ENCODE data around the gene STX7.

Gene STX7

DNA sequence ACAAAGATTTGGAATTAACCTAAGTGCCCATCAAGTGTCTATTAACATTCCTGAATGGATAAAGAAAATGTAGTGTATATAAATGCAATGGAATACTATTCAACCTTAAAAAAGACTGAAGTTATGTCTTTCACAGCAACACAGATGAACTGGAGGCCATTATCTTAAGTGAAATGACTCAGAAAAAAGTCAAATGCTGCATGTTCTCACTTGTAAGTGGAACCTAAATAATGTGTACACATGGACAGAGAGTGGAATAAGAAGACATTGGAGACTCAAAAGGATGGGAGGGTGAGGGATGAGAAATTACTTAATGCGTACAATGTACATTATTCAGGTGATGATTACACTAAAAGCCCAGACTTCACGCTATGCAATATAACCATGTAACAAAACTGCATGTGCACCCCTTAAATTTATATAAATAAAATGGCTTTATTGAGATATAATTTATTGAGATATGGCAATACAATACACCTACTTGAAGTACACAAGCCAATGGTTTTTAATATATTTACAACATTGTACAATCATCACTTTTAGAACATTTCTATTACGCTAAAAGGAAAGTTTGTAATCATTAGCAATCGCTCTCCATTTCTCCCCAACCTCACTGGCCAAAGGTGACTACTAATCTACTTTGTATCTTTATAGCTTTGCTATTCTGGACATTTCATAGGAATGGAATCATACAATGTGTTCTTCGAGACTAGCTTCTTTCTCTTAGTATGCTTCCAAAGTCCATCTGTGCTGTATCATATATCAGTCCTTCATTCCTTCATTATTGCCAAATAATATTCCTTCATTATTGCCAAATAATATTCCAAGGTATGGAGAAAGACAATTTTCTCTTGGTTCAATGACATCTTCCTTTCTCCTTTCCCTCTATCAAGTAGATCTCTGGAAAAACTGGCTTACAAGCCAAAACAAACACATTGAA, 5.8 kb downstream of the STX7 start:
- DNase-seq (ENCODE audit: low spot score), result no peak

DNA sequence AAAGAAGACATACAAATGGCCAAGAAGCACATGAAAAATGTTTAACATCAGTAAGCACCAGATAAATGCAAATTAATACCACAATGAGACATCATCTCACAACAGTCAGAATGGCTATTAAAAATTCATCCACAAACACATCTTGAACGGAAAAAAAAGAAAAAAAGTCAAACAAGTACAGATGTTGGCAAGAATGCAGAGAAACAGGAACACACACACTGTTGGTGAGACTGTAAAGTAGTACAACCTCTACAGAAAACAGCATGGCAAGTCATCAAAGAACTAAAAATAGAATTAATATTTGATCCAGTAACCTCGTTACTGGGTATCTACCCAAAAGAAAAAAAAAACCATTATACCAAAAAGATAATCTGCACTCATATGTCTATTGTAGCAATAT, 6.5 kb downstream of the STX7 start:
- DNase-seq (ENCODE audit: low spot score), result no peak

GRCh38 chr6:132505158-132505557, 7.8 kb downstream of the STX7 start:
- DNase-seq (ENCODE audit: low spot score), result peak; percentile 35

- peak; percentile 11 for DNase-seq (ENCODE audit: low spot score)
Observed at GRCh38 chr6:132504757-132505156, 8.2 kb downstream of the STX7 start.

- DNase-seq (ENCODE audit: low spot score), result no peak
Observed at GRCh38 chr6:132499757-132500156, 13.2 kb downstream of the STX7 start.

DNA sequence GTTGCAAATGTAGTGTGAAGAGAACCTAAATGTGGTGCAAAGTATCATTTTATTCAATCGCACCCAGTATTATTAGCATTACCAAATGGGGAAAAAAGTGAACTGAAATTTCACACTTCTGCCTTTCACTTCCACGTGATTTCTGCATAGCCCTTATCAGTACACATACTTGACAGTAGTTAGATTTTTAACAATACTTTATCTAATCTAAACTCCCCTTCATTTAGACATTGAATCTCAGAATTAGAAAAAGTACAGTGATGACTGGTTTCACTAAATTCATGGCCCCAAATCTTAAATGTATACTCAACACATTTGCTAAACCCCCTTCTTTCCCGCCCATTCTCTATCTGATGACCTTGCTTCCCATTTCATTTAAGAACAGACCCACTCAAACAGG, 14.3 kb downstream of the STX7 start:
- DNase-seq (ENCODE audit: low spot score), result no peak

- no peak for DNase-seq (ENCODE audit: low spot score)
Observed at GRCh38 chr6:132496519-132497180, 16.3 kb downstream of the STX7 start.

GRCh38 chr6:132495604-132496079, 17.3 kb downstream of the STX7 start:
- no peak for DNase-seq (ENCODE audit: low spot score)

DNA sequence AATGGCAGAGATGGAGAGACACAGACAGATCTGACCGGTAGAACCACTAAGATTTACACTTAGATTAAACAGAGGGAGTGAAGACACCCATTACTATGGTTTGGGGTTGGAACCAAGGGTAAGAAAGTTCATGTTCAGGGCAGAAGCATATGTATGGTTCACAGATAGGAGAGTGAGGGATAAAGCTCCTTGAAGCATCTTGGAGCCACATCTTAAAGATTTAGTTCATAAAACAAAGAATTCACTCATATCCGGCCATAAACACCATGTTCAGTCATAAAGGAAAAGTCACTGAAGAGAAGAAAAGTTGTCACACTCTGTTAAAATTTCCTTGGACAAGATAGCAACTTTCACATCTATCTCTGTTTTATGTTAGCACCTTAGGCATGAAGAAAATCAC, 18.0 kb downstream of the STX7 start:
- DNase-seq (ENCODE audit: low spot score), result no peak

DNA sequence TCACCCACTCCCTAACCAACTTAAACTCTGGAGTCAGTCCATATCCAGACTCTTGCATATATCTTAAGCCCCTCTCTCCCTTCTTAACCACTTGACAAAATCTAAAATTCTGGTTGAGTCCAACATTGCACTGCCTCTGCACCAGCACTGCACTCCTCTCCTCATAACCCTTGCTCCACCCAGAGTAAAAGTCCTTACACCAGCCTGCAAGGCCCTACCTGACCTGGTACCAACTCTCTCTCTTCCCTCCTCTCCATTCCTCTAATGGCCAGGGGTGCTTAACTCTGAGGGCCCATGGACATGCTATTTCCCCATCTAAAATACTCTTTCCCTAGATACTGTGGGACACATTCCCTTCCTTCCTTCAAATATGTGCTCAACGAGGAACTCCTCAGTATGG, 21.0 kb downstream of the STX7 start:
- DNase-seq (ENCODE audit: low spot score), result no peak

- DNase-seq (ENCODE audit: low spot score), result peak; percentile 38
Observed at GRCh38 chr6:132491303-132491702, 21.6 kb downstream of the STX7 start.

DNA sequence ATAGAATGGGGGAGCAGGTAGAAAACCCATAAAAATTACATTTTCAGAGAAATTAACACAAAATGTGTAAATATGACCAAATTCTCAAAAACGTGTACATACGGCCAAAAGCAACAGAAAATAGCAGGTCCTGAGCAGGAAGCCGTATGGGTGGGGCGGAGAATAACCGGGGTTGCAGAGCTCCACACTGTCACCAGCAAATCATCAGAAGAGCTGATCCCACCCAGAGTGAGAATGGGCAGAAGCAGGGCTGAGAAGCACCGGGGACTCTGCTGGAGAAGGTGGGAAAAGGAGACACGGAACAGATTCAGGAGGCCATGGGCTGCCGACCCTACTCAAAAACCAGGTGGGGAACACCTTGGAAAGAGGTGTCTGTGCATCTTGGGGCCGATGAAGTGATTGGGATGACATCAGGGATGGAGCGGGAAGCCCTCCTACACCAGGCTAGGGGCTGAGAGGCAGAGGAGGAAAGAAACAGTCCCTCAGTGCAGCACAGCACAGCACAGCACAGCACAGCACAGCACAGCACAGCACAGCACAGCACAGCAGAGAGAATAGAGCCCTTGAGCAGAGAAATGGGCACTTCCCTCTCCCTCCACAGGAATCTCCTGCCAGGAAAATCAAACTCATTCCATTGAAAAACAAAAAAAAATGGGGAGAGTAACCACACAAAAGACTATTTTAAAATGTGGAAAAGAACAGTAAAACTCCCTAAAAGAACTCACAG, 22.3 kb downstream of the STX7 start:
- no peak for DNase-seq (ENCODE audit: low spot score)

DNA sequence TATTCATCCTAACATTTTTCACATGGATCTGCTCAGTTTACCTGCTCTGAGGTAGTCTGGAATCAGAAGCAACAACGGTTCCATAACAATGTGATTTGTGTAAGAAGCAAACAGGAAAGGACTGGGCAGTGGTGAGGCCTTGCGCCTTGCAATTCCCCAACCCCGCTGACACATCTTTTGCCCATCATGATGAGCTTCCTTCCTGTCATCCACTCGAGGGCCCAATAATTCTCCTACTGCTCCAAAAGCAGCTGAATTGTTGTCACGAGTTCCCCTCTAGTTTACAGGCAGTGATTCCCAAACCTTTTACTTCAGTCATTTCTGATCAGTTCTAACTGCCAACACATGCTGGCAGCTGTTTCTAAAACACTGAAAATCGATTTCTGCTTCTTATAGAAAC, 22.9 kb downstream of the STX7 start:
- DNase-seq (ENCODE audit: low spot score), result peak; percentile 45

DNA sequence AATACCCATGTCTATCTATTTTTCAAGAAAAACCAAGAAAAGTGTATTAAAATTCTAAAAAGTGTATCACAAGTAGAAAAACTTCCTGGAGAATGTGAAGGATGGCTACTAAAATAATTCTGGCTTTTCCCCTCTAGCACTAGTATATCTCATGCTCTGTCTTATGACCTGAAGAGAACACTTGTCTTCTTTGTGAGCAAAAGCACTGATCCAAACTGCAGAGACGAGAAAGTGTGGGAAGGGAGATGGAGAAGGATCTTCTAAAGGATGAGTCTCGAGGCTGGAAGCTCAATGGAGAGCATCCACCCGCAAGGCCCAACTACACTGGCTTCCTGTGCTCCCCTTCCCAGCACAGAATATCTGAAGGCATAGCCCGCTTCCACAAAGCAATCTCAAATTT, 23.5 kb downstream of the STX7 start:
- no peak for DNase-seq (ENCODE audit: low spot score)

DNA sequence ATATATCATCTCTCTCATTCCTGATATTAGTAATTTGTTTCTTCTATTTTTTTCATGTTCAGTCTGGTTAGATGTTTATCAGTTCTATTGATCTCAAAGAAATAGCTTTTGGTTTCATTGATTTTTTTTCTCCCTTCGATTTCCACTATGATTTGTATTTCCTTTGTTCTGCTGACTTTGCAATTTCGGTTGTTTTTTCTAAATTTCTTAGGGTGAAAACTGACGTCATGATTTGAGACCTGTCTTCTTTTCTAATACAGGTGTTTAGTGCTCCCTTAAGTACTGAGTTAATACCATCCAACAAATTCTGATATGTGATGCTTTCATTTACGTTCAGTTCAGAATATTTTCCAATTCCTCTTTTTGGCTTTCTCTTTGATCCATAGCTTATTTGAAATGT, 25.2 kb downstream of the STX7 start:
- DNase-seq (ENCODE audit: low spot score), result no peak

GRCh38 chr6:132484680-132485018, 28.3 kb downstream of the STX7 start:
- no peak for DNase-seq (ENCODE audit: low spot score)

DNA sequence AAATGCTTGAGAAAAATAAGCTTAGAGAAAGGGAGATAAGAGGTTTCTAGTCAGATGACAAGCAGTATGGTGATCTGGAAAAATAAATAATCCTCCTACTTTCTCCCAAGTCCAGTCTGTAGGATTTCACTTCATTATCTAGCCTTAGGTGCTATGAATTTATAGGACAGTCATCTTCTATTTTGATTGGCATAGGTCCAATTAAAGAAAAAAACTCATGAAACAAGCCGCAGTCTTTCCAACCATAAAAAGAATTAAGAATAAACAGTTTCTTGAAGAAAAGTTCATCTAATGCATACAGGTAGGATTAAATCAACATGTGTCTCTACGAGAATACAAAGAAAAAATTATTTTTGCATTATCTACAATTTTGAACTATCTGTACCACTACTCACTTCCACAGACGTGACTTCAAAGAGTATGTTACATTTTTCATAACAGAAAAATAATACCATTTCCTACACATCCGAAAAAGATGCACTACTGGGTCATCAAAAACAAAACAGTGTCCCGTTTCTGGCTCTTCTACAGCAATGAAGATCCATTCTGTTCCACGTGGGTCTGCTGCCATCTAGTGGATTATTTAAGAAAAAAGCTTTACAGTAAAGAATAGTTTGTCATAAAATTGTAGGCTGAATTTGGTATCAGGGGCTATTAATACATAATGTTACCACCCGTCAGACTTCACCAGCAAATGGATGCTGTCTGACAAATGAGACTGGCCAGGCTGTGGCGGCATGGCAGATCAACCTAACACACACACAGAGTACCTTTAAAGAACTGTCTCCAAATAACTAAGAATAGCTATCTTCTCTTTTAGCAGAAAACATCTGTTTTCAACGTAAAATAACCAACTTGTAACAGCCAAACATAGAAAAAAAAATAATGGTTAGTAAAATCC, 28.9 kb downstream of the STX7 start:
- peak; percentile 86 for DNase-seq (ENCODE audit: low spot score)

GRCh38 chr6:132482581-132482980, 30.3 kb downstream of the STX7 start:
- no peak for DNase-seq (ENCODE audit: low spot score)

DNA sequence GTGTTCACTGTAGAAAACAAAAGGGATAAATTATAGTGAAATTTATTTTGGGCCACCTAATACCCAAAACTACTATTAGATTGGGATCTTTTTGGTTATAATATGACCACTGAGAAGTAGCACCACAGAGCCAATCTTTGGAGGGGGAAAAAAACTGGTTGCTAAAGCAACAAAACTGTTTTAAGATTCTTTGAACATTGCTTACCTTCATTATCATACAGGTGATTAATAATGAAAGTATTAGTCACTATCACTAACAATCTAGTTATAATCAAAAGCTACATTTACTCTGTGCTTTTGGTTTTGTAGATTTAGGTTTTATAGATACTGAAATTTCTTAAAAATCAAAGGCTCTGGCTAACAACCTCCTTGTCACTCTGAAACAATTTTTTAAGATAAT, 31.7 kb downstream of the STX7 start:
- no peak for DNase-seq (ENCODE audit: low spot score)

GRCh38 chr6:132479131-132479530, 33.8 kb downstream of the STX7 start:
- no peak for DNase-seq (ENCODE audit: low spot score)

GRCh38 chr6:132478674-132479073, 34.2 kb downstream of the STX7 start:
- DNase-seq (ENCODE audit: low spot score), result no peak

GRCh38 chr6:132478266-132478665, 34.6 kb downstream of the STX7 start:
- DNase-seq (ENCODE audit: low spot score), result no peak
